CD4-positive, alpha-beta T cell treated with Interleukin-6 for 4 hours (primary cell): ENCODE data around the gene RASD1.

ENCODE experiments used
- DNase-seq: peaks from one replicate; pipeline ENCODE4 v3.0.0-alpha.2; 2020; ENCODE audit warnings: mixed read lengths

Gene RASD1

GRCh38 chr17:17509601-17510425 is 13.6 kb upstream of the RASD1 start:
- no peak for DNase-seq

- no peak for DNase-seq
Measured at GRCh38 chr17:17508646-17509591, 12.7 kb upstream of the RASD1 start.

- DNase-seq, result no peak
Measured at GRCh38 chr17:17508019-17508535, 11.9 kb upstream of the RASD1 start.

- no peak for DNase-seq
Measured at GRCh38 chr17:17507465-17508011, 11.3 kb upstream of the RASD1 start.

- no peak for DNase-seq
Measured at GRCh38 chr17:17506893-17507464, 10.8 kb upstream of the RASD1 start.

- no peak for DNase-seq
Measured at GRCh38 chr17:17506181-17506741, 10.1 kb upstream of the RASD1 start.

- DNase-seq, result no peak
Measured at GRCh38 chr17:17505610-17506171, 9.5 kb upstream of the RASD1 start.

GRCh38 chr17:17505151-17505550 is 9.0 kb upstream of the RASD1 start:
- DNase-seq, result no peak

DNA sequence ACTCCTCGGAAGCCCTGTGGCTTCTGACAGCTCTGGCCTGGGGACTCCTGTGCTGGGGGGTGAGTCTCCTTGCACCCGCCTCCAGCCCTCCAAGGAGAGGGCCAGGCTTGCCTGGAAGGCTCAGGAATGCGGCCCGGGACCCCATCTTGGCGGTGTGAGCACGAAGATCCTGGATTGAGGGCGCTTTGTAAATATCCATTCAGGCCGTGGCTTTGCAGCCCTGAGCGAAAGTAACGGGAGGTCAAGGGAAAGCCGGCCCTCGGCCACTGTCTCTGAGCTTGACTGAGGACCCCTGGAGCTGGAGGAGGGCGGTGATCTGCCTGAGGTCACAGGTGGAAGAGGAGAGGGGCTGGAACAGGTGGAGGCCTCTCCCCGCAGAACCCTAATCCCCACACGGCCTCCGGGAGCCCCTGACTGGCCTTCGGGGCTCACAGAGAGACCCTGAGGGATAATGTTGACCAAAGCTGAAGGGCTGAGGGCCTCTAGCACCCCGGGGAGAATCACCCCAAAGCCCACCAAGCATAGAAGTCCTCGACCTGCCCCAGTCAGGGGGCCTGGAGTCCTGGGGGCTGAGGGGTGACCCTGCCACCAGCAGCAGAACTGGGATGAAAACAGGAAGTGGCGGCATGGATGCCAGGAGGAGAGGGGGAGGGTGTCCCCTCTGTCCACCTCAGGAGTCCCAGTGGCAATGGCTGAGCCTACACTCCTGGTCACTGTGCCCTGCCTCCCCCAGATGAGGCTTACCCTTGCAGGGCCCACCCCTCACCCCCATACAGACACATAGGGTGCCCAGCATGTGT is 8.3 kb upstream of the RASD1 start:
- DNase-seq, result no peak

- no peak for DNase-seq
Measured at GRCh38 chr17:17503566-17504130, 7.5 kb upstream of the RASD1 start.

DNA sequence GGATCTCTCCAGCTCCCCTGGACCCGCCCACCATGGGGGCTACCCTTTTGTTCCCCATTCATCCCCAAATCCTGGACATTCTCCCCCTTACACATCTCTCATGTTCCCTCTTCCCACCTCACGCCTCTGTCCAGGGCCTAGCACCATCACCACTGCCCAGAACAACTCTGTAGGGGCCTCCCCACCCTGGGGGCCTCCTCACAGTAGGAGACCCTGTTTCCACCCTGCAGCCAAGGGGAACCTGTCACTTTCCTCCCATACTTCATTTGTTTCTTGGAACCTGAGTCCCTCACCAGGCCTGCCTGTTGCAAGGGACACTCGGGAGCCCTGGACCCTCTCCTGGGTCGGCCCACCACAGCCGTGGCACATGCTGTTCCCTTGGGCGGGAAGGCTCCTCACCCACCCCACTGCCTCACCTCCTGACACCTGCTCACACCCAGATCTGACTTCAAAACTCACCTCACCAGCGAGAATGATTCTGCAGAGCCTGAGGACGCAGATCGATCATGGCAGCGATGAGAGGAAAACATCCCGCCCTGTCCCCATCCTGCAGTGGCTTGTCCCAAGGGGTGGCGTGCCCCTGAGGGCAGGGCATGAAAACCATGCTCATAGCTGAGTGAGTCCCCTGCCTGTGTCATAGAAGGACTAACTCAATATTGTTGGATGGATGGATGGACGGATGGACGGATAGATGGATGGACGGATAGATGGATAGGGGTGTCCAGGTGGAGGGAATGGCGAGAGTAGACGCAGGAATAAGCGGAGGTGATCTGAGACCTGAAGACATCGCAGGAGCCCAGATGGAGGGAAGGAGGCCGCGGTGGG is 6.8 kb upstream of the RASD1 start:
- DNase-seq, result no peak

GRCh38 chr17:17500999-17501605 is 4.9 kb upstream of the RASD1 start:
- peak; percentile 40 for DNase-seq

GRCh38 chr17:17499402-17500145 is 3.4 kb upstream of the RASD1 start:
- no peak for DNase-seq

GRCh38 chr17:17498606-17499301 is 2.6 kb upstream of the RASD1 start:
- no peak for DNase-seq

- no peak for DNase-seq
Measured at GRCh38 chr17:17497845-17498520, 1.8 kb upstream of the RASD1 start.

DNA sequence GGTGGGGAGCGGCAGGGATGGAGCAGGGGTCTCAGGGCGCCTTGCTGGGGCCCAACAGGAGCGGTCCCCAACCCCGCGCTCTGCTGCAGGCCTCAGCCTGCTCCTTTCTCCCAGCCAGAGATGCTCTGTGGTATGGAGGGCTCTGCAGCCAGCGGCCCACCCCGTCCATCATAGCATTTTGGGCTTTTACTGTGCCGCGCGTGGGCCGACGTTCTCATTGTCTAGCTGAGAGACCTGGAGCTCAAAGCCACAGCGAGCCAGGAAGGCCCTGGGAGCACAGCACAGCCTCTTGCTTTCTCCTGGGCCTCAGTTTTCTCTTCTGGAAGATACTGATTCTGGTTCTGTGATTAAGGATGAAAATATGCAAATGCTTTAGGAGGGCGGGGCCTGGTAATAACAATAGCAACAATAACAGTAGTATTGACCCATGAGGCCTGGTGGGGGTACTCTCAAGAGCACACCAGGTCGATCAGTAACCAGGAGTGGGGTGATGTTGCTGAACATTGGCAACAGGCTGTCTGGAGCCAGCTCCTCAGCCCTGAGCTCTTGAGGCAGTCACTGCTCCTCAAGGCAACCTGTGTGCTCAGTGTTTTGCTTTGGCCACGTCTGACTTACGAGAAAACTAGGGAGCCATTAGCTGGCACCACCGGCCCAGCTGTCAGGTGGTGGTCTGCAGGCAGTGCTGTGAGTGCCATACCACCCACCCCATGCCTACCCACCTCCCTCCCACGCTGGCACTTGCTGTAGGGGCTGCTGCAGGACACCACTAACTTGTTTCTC is 1.1 kb upstream of the RASD1 start:
- DNase-seq, result no peak
